Hindlimb muscle (tissue), 1 donor: ENCODE measurements around the gene RHBDD3. TPM values are rescaled to one million over a fixed set of nuclear protein-coding genes. Genes with fewer than 3 reads are reported as not detected.

Experiments
- DNase-seq: peaks from one replicate; pipeline ENCODE4 v3.0.0-alpha.2; 2013
- polyA plus RNA-seq: library from polyadenylated mRNA; unstranded; fragments of 120-200 nt; gene quantifications from one replicate; pipeline ENCODE4 v1.2.1, GENCODE V29; 2013; ENCODE audit not compliant: insufficient read length

Gene RHBDD3
- 22.6 TPM for polyA plus RNA-seq

- DNase-seq: peak; percentile 96
Measured at GRCh38 chr22:29267858-29268510, at the start of gene RHBDD3, which contains the start of gene EWSR1. Gene RHBDD3, minus strand, starts transcription at chr22:29267981. Its CDS starts 2,355 bp downstream, at chr22:29265626. Gene EWSR1, plus strand, starts transcription at chr22:29268268. Its CDS starts 69 bp downstream, at chr22:29268337.

DNA sequence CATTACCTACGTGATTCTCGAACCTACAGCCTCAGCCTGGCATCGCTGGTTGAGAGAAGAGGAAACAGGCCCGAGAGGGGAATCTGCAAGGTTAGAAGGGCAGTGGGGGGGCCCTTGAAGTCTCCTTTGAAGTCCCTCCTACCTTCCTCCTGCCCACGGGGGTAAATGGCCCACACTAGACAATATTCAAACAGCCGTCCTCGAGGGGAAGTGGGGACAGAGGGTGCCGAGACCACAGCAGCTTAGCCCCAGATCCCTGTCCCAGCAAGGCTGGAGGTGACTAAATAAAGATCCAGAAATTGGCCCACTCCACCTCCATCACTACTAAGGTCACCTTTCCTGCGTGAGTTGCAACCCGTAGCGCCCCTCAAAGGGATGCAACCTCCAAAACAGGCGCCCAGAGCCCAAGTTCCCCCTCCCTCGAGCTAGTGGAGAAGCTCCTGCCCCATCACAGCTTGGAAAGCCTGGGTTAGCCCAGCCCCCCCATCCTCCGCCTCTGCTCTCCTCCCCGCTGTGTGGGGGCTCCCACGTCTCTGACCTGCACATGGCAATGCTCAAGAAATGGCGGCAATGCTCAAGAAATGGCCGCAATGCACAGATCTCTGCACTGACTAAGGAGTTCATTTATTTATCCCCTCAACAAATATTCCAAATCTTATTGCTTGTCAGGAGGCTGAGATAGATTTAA is 48.5 kb upstream of the RHBDD3 start:
- DNase-seq: no peak

DNA sequence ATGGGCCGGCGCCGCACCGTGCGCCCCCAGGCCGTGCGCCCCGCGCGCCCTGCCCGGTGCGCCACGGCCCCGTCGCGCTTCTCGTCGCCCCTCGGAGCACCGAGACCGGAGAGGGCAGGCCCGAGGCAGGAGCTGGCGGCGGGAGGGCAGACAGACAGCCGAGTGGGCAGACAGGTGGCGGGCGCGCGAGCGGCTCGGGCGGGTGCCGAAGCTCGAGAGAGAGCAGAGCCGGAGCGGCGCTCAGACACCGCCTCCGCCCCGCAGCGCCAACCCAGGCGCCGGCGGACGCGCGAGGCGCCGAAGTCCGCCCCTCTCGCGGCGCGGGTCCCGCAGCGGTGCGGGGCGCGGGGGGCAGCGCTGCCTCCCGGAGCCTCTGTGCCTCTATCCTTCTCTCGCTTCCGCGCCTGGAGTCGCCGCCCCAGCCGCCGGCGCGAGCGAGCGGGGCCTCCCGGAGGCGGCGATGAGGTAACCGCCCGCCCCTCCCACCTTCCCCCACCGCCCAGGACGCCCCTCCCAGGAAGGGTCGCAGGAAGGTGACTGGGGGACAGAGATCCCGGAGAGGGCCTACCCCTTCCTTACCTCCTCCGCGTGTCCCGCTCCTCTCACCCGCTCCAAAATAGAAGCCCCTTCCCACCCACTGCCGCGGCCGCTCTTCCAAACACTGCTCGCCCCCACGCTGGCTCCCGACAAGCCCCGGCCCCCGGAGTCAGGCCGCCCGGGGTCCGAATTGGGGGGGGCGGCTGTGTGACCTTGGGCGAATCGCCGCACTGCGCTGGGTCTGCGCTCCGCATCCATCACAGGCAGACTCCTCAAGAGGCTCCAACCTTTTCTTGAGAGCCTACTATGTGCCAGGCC is 47.7 kb upstream of the RHBDD3 start, which contains the start of gene RASL10A:
Gene RASL10A, minus strand, starts transcription at position 412 of the 855 bp plus-strand sequence. CDS start 451 bp downstream, outside the sequence.
- no peak for DNase-seq

DNA sequence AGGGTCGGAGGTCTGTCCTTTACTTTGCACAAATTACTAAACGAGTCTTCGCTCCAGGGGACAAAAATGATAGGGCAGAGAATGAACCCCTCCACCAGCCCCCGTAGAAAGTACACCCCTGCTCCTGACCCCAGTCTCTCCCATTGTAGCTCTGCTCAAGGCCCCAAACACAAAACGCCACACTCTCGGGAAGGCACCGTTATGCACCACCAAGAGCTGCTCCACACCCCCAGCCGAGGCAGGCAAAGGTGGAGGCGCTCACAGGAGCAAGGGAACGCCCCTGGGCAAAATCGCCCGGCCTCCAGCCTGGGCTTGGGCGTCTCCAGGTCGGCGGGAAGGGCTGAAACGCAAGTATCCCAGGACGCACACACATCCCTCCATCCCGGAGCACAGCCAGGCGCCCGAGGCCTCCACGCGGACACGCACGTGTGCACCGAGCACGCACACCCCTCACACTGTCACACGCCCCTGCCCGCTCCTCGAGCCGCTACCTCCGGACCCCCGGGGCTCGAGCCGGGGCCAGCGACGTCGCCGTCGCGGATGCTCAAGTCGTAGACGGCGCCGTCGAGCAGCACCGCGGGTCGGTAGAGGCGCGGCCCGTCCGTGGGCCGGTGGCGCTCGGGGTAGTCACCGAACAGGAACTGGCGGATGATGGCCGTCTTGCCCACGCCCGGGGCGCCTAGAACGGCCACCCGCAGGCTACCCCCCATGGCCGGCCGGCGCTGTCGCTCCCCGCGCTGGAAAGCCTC is 46.9 kb upstream of the RHBDD3 start:
- no peak for DNase-seq

- no peak for DNase-seq
Measured at GRCh38 chr22:29313576-29314466, 46.0 kb upstream of the RHBDD3 start.

GRCh38 chr22:29313126-29313575 is 45.4 kb upstream of the RHBDD3 start:
- peak; percentile 76 for DNase-seq

DNA sequence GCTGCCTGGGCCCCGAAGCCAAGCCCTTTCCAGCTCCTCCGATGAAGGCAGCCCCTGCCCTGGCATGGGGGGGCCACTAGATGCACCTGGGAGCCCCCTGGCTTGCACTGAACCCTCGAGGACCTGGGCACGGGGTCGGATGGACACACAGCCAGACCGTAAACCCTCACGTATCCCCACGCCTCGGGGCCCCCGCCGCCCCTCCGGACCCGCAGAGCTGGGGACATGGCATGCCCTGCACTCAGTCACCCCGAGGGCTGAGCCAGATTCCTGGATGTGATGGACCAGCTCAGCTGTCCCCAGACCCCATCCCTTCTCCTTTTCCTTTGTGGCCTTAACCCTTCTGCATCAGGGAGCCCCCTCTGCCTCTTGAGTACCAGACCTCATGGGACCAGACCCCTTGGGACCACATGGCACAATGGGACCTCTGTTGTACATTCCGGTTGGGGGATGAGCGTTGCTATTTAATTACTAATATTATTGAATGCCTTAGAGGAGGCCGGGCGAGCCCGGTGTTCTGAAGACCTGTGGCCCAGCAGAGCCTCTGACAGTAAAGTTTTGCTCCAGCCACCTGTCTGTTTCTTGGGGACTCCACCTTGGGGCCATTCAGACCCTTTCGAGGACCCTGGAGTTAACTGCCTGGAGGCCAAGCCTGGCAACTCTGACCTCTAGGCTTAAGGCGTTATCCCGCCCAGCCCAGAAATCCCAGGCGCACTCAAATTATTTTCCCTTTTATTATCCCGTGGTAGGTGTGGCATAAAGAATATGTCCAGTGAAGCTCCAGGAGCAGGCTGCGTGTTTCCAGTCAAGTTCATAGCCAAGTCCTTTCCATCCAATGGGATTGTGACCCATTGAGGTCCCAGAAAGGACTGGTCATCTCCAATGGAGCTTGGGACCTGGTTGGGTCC is 44.7 kb upstream of the RHBDD3 start:
- no peak for DNase-seq

GRCh38 chr22:29311464-29312217 is 43.9 kb upstream of the RHBDD3 start:
- no peak for DNase-seq

DNA sequence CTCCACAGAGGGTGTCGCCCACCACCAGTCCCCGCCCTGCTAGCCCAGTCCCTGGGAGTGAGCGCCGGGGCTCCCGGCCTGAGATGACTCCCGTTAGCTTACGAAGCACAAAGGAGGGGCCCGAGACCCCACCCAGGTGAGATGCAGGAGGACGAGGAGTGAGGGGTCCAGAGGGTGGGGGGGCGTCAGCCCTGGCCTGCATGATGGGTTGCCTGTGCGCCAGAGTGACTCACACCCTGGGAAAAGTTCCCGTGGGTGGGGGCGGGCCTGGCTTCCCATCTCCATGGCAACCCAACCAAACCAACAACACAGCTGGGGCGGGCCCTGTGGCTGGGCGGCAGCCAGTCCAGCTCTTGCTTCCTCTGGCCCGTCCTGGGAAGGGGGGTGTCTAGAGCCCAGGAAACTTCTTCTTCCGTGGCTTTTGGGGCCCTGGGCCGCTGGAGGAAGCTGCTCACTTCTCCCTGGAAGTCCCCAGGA is 43.1 kb upstream of the RHBDD3 start:
- DNase-seq: peak; percentile 96

DNA sequence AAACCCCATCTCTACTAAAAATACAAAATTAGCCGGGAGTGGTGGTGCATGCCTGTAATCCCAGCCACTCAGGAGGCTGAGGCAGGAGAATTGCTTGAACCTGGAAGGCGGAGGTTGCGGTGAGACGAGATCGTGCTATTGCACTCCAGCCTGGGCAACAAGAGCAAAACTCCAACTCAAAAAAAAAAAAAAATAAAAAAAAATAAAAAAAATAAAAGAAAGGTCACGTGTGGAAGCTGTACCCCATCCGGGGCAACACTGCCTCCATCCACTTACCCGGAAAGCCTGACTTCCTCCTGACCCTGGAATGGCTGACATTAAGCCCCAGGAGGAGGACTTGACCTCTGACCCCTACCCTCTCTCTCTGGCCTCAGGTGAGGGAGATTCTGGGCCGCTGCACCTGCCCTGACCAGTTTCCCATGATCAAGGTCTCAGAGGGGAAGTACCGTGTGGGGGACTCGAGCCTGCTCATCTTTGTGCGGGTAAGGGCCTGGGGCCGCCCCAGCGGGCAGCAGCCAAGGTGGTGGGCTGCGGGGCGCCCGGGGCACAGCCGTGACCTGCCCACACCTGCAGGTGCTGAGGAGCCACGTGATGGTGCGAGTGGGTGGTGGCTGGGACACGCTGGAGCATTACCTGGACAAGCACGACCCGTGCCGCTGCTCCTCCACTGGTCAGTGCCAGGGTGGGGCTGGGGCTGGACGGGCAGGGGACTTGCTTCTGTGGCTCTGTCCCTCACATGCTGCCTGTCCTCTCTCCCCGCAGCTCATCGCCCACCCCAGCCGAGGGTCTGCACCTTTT is 42.5 kb upstream of the RHBDD3 start:
- DNase-seq: no peak

- DNase-seq: no peak
Measured at GRCh38 chr22:29309332-29310064, 41.7 kb upstream of the RHBDD3 start.

DNA sequence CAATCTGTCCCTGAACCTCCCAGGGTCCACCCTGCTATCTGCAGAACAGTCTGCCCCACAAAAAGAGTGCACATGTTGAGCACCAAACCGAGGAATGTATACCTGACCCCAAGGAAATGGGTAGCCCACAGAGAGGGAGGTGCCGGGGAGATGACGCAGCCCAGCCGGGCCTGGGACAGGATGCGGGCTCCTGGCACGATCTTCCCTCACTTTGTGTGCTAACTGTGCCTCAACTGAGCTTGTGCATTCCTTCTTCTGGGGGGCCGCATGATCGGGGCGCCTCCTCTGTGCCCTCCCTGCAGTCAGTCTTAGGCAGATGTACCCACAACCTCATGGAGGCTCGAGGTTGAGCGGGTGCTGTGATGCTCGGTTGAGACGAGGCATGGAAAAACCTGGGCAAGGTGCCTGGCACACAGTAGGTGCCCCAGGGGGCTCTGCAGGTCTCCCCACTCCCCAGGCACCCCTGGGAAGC is 41.0 kb upstream of the RHBDD3 start:
- DNase-seq: no peak

DNA sequence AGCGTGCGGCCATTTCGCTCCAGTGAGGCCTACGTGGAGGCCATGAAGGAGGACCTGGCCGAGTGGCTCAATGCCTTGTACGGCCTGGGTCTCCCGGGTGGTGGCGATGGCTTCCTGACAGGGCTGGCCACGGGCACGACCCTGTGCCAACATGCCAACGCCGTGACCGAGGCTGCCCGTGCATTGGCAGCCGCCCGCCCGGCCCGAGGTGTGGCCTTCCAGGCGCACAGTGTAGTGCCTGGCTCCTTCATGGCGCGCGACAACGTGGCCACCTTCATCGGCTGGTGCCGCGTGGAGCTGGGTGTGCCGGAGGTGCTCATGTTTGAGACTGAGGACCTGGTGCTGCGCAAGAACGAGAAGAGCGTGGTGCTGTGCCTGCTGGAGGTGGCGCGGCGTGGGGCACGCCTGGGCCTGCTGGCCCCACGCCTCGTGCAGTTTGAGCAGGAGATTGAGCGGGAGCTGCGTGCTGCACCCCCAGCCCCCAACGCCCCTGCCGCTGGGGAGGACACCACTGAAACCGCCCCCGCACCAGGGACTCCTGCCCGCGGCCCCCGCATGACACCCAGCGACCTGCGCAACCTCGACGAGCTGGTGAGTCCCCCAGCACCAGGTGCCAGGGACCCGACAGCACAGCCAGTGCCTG is 40.5 kb upstream of the RHBDD3 start:
- DNase-seq: no peak

DNA sequence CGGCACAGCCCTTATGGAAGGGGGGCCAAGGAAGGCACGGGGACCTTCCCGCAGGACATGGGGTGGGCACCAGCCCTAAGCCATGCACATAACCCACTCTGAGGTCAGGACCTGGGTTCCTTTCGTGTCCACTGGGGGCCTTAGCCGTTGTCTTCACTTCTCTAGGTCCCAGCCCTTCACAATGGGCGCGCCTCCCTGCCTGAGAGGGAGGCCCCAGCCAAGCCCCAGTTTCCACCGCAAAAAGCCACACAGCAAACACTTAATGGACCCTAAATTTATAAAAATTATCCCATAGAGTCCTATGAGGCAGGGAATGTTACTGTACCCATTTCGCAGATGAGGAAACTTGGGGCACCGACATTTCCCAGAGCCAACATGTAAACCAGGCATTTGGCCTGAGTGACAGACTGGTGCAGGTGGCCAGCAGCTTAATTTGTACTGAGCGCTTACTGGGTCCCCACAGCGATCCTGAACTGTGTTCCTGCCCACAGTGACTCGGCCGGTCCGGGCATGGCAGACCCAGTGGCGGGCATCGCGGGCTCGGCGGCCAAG is 39.9 kb upstream of the RHBDD3 start:
- DNase-seq: no peak

DNA sequence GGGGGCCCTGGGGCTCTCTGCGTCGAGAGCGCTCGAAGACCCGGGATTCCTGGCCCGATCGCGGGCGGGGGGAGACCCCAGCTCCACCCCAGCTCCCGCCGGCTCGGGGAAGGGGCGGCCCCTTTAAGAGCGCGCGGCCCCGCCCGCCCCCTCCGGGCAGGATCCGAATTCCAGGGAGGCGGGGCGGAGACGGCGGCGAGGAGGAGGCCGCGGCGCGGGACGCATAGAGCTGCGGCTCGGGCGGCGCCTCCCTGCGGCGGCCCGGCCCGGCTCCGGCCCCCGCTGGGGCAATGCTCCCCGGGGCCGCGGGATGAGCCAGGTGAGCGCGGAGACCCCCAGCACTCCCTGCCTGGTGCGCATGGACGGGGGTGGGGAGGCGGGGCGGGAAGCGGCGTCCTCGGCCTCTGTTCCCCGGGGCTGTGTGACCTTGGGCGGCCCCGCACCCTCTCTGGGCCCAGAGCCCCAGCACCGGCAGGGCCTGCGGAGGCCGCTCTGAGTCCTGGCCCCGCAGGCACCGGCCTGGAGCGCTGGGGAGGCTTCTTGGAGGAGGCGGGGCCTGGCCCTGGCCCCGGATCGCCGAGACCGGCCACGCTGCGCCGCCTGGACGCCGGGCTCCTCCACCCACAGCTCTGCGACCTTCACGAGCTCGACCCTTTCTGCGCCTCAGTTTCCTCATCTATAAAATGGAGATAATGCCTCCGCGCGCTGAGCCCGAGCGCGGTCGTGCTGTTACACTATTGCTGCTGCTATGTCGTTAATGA is 39.2 kb upstream of the RHBDD3 start:
- peak; percentile 84 for DNase-seq
